ENCODE data around the gene MYPOP.

DNA sequence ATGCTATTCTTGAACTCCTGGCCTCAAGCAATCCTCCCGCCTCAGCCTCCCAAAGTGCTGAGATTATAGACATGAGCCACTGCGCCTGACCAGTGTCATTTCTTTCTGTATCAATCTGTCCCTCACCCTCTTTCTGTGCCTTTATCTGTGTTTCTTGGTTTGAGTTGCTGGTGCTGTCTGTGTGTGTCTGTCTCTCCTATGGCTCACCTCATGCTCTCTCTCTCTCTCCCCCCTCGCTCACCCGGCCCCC, 26.3 kb downstream of the MYPOP start:
- TF ChIP-seq POLR2A (IDR thresholded peaks at IDR 0.05; ENCODE audit: low read depth, low read length) (no peak), POLR2AphosphoS5 (IDR thresholded peaks at IDR 0.05; ENCODE audit: low read depth, low read length) (no peak), PAX5 (IDR thresholded peaks at IDR 0.05; ENCODE audit: insufficient read depth, low read length, severe bottlenecking) (no peak)
